Measurements from ENCODE around the gene CCSER2.

CCSER2 gene

DNA sequence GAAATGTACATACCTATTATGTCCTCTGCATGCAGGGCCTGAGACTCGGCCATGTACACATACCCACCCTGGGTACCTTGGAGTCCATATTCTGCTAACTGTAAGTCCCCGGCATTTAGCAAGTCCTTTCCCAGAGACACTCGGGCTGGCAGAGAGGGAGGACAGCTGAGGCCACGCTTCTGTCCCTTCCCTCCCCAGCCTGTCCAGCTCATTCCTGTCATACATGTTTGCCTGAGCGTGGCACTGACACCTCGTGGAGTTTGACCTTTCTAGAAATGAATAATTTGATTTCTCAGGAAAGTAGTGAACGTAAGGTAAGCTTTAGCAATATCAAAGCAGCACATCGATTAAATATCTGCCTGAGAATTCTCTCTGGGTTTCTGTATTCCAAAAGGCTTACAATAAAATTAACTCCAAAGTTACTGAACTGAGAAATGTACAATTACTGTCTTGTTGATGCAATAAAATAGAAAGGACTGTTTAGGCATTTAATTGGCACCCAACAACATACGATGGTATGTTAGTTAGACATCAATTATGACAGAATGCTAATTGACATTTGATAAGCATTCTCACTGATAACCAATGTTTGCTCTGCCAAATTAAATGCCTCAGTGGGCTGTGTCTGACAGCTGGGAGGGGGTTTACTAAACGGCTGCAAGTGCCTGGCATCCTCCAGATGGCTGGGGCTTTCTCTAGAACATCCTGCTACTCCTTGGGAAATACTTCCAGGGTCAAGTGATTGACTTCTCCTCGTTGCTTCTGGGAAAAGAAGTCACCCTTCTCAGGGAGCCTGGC is 221.2 kb downstream of the CCSER2 start:
- DNase-seq (ENCODE audit: low read depth): no peak

DNA sequence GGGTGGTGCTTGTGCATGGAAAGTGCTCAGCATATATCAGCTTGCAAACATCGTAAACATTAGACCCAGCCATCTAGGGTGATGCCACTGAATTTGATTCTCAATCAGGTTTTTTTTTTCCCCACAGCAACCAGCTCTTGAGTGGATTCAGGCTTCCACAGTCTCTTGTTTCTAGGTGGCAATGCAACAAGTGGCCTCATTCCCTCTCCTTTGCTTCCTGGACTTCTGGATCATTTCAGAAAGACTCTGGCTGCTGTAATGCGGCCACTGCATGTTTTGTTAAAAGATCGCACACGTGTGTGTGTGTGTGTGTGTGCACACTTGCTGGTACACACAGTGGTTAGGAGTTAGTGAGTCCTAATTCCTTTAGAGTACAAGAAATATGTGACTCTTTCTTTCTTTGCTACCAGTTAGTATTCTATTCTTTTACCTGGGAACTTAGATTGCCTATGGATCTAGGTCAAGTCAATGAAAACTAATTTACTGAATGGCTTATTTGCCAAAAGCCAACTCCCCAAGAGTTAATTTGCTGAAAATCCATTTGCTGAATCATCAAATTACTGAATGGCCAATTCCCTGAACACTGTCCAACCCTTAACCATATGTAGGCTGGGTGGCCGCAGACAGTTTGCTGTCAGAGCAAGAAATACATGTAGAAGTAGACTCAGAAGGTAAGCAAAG is 222.5 kb downstream of the CCSER2 start:
- no peak for DNase-seq (ENCODE audit: low read depth)

DNA sequence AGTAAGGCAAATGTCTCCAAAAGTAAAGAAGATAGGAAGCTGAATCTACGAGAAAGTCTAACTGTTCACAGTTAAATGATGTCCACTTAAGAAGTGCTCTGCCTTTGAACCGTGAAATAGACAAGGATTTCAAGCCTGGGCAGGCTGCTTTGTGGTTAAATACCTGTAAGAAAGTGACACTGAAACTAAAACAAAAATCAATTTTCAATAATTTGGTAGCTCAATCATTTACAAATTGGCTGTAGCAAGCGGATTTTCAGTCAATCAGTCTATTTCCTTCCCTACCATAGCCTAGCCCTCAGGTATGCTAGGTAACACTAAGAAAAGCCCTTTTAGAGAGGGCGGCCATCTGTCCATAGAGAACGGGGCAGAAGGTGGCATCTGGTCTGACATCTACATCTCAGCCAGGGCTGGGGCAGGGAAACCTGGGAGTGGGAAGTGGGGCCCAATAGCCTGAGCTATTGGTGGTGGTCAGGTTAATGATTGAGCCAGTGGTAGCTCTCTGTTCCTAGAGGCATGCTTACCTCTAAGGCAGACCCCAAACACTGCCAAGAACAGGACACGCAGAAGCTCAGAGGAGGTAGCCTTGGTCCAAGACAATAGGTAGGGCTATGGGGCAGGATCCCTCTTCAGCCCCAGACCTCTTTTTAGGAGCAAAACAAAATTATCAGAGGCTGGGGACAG is 223.2 kb downstream of the CCSER2 start:
- no peak for DNase-seq (ENCODE audit: low read depth)

DNA sequence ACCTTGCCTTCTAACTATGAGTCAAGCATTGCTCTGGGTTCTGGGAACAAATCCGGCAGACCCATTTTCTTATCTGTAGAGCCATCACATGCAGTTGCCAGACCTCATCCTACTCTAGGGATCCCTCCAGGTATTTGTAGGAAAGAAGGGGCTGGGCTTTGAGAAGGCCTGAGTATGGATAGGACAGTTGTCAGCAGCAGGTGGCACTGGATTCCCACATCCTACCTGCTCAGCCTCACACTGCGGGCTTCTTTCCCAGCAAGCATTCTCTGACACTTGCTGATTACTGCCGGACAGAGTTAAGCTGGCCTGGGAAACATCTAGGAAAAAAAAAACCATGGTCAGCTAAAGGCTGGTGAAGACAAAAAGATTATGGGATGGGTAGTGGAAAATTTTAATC is 224.1 kb downstream of the CCSER2 start:
- DNase-seq (ENCODE audit: low read depth): no peak

DNA sequence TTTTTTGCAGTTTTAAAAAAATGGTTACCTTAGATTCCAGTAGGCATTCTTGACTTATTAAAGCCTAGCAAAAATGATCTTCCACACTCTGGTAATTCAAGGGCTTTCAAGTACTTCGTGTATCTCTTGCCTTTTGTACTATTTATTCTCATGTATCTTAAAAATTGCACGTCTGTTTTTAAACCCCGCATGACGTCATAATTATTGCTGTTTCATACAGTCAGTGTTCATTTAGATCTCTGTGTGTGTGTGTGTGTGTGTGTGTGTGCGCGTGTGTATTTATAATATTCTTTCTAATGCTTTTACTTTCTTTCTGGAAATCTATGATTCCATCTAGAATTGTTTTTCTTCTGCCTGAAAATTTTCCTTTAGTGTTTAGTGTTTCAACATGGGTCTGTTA is 234.2 kb downstream of the CCSER2 start:
- DNase-seq (ENCODE audit: low read depth): no peak

DNA sequence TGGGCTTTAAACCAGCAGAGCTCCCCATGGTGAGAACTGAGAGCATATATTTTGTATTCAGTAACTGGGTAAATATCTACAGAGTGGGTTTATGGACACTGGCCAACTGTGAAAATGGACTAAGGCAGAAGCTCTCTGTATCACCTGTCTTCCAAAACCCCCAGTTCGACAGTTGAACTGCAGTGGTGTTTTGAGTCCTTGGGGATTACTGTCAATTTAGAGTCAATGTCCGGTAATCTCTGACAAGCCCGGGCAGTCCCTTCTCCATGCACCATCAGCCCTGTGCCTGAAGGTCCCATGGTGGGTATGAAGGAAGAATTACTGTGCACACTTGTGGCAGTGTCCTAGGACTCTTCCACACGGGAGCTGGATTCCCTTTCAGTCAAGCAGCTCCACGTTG is 235.0 kb downstream of the CCSER2 start:
- no peak for DNase-seq (ENCODE audit: low read depth)

DNA sequence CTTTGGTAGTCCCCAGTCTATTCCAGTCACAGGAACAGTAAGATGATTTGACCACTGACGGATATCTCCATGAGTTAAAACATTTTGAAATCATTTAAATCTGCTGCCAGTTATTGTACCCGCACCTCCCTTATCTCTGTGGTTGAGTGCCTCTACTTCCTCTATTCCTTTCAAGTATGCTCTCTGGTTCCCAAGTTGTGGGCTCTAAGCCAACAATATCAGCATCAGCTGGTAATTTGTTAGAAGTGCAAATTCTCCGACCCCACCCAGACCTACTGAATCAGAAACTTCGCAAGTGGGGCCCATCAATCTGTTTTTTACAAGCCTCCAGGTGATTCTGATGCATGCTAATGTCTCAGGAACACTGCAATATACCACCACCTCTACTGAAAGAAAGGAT is 235.5 kb downstream of the CCSER2 start:
- no peak for DNase-seq (ENCODE audit: low read depth)

DNA sequence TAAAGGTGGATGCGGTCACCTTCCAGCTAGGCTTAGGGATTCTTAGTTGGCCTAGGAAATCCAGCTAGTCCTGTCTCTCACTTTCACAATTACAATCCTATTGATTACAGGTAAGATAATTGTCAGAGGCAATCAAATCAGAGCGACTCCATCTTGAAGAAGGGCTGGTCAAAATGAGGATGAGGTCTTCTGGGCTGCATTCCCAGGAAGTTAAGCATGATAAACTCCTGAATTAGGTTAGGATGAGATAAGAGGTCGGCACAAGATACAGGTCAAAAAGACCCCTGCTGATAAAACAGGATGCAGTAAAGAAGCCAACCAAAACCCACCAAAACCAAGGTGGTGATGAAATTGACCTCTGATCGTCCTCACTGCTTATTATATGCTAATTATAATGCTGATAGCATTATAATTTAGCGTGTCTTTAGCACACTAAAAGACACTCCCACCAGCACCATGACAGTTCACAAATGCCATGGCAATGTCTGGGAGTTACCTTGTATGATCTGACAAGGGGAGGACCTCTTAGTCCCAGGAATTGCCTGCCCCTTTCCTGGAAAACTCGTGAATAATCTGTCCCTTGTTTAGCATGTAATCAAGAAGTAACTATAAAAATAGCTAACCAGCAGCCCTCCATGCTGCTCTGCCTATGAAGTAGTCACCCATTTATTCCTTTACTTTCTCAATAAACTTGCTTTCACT is 237.6 kb downstream of the CCSER2 start:
- no peak for DNase-seq (ENCODE audit: low read depth)

DNA sequence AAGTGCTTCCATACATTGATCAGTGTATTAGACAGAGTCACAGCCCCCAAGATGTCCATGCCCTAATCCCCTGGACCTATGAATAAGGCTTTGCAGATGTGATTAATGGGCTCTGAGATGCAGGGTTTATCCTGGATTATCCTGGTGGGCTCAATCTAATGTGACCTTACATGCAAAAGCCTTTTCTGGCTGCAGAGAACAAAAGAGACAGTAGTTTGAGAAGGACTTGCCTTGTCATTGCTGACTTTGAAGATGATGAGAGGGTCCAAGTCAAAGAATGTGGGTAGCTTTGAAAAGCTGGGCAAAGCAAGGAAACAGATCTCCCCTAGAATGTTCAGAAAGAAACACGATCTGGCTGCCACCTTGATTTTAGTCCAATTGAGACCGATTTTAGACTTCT is 238.7 kb downstream of the CCSER2 start:
- no peak for DNase-seq (ENCODE audit: low read depth)
